LNCAP (cell line): ENCODE data around the gene OTOL1.

ENCODE experiments used
- CTCF ChIP-seq: fragments of 450-650 bp; IDR thresholded peaks from 2 replicates; pipeline ENCODE4 v1.5.1; 2017; ENCODE audit warnings: mild to moderate bottlenecking

The OTOL1 gene

GRCh38 chr3:161474741-161475140 lies 21.9 kb upstream of the OTOL1 start:
- no peak for TF ChIP-seq CTCF

- TF ChIP-seq CTCF = no peak
Observed at GRCh38 chr3:161475206-161475605, 21.4 kb upstream of the OTOL1 start.

- no peak for TF ChIP-seq CTCF
Observed at GRCh38 chr3:161475905-161476304, 20.7 kb upstream of the OTOL1 start.

- no peak for TF ChIP-seq CTCF
Observed at GRCh38 chr3:161484226-161484625, 12.4 kb upstream of the OTOL1 start.

- TF ChIP-seq CTCF = no peak
Observed at GRCh38 chr3:161489395-161489794, 7.2 kb upstream of the OTOL1 start.

GRCh38 chr3:161498259-161498921 lies 1.8 kb downstream of the OTOL1 start:
- TF ChIP-seq CTCF = no peak

- TF ChIP-seq CTCF = no peak
Observed at GRCh38 chr3:161500068-161500796, 3.6 kb downstream of the OTOL1 start.
